ENCODE data around the gene STARD3. TPM values are rescaled to one million over a fixed set of nuclear protein-coding genes. Genes with fewer than 3 reads are reported as not detected.

STARD3 gene
- total RNA-seq, 1 donor from 2014 or later = 78.2 TPM

DNA sequence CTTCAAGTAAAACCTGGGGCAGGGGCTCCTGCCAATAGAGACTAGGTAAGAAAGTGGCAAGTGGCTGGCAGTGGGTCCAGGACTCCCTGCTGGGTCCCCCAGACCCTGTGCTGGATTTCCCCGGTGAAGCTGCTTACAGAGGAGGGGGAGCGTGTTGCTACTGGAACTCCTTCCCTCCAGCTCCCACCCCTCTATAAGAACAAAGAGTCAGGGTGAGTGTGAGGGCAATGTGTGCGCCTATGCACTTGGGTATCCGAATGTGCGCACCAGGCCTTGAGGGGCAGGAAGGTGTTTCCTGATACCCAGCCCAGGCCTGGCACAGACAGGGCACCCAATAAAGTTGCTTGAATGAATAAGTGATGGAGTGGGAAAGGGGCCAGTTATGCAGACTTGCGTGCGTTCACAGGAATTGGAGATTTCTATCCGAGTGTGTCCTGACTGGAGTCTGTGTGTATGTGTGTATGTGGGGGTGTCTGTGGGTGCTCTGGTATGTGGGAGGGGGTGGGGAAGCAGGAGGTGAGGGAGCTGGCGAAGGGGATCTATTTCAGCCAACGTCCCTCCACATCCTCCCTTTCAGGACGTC lies 40.9 kb upstream of the STARD3 start:
- H3K4me1 ChIP-seq = peaks cover 10% of the 10 kb centered on the region
- no peak overlapping the region for H3K27ac ChIP-seq
- H3K4me3 ChIP-seq = no peak overlapping the region
- no peaks in the 10 kb centered on the region for H3K9me3 ChIP-seq
- ATAC-seq (no peak), DNase-seq (no peak)
- intact Hi-C loops (cut with DNase I) = no loop called here
- no peaks in the 10 kb centered on the region for H3K36me3 ChIP-seq
- H3K27me3 ChIP-seq = peaks cover 85% of the 10 kb centered on the region
- TF ChIP-seq, protein P1, sequence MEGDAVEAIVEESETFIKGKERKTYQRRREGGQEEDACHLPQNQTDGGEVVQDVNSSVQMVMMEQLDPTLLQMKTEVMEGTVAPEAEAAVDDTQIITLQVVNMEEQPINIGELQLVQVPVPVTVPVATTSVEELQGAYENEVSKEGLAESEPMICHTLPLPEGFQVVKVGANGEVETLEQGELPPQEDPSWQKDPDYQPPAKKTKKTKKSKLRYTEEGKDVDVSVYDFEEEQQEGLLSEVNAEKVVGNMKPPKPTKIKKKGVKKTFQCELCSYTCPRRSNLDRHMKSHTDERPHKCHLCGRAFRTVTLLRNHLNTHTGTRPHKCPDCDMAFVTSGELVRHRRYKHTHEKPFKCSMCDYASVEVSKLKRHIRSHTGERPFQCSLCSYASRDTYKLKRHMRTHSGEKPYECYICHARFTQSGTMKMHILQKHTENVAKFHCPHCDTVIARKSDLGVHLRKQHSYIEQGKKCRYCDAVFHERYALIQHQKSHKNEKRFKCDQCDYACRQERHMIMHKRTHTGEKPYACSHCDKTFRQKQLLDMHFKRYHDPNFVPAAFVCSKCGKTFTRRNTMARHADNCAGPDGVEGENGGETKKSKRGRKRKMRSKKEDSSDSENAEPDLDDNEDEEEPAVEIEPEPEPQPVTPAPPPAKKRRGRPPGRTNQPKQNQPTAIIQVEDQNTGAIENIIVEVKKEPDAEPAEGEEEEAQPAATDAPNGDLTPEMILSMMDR (IDR thresholded peaks at IDR 0.05) = no peak

DNA sequence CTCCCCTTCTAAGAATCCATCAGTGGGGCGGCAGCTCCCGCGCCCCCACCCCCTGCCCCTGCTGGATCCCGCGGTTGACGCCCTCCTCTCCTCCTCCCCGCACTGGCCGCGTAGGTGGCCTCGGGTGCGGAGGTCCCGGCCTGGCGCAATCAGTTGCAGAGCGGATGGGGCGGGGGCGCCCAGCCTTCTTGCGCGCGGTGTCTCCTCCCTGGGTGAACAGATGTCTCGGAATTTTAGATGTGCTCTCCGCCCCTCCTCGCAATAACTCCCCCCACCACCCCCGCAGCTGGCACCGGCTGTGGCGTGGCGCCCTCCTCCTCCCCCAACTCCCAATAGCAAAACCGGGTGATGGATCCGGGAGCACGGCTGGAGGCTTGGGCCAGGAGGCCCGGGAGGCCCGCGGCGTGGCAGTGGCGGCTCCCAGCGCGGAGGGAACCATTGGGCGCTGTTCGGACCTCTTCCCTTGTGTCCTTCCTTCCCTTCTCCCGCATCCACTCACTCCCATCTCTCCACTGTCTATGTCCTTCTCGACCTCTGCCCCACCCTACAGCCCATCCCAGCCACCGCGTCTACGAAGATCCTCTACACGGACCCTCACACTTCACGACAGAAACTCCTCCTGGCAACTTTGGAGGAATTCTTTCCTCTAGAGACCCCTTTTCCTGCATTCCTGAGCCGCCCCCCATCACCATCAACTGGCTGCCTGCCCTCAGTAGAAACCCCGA lies 40.2 kb upstream of the STARD3 start:
- Histone ChIP-seq H3K4me3 (no peak overlapping the region), H3K27ac (no peak overlapping the region), H3K9me3 (no peaks in the 10 kb centered on the region), H3K4me1 (peaks cover 10% of the 10 kb centered on the region), H3K27me3 (peaks cover 92% of the 10 kb centered on the region), H3K36me3 (no peaks in the 10 kb centered on the region)
- ATAC-seq (no peak), DNase-seq (no peak)
- intact Hi-C loops (cut with DNase I) = no loop called here
- TF ChIP-seq, protein P1 (IDR thresholded peaks at IDR 0.05) = no peak

DNA sequence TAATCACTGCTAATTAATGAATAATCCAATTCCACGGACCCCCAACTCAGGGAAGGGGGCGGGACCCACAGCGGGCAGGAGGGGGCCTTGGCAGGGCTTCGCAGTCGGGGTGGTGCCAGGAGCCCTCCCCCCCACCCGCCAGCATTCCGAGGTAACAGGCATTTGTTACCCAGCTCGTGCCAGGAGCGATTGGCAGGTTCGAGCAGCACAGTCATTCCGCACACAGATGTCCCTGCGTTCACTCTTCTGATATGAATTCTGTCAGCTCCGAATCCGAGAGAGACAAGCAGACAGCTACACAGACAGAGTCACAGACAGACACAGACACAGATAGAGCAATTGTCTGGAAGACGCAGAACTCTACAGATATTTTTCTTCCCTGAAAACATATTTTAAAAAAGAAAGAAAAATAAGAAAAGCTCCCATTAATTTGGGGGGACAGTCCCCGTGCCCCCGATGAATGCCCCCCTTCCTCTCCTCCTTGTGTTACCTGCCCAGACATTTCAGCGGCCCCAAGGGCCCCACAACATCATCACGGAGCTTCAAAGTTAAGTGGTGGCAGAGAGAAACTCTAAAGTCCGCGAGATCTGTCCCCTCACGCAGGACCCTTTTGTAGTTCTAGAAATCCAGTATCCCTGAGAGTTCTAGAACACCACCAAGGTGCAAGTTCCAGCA lies 39.4 kb upstream of the STARD3 start:
- H3K9me3 ChIP-seq = no peaks in the 10 kb centered on the region
- TF ChIP-seq, protein P1 (IDR thresholded peaks at IDR 0.05) = no peak
- DNase-seq (no peak), ATAC-seq (no peak)
- H3K4me1 ChIP-seq = peaks cover 10% of the 10 kb centered on the region
- H3K36me3 ChIP-seq = no peaks in the 10 kb centered on the region
- H3K27ac ChIP-seq = no peak overlapping the region
- intact Hi-C loops (cut with DNase I) = no loop called here
- H3K4me3 ChIP-seq = no peak overlapping the region
- H3K27me3 ChIP-seq = peaks cover 100% of the 10 kb centered on the region

DNA sequence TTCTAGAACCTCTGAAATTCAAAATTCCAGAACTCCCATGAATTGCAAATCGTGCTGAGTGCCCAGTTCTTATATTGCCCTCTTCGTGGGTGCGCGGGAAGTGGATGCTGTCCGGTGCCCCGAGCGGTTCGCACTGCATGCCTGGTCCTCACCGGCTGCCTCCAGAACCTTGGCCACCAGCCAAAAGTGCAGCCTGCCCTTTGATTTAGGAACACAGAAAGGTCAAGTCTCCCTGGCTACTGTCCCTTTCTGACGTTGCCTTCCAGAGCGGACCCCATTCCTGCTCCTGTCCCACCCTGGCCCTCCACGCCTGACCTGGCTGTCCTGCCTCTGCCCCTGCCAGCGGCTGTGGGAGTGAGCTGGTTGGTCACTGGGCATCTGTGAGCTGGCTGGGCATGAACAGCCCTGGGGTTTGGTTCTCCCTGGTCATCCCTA lies 38.9 kb upstream of the STARD3 start:
- Histone ChIP-seq H3K9me3 (no peaks in the 10 kb centered on the region), H3K4me1 (peaks cover 10% of the 10 kb centered on the region), H3K27me3 (peaks cover 100% of the 10 kb centered on the region), H3K36me3 (no peaks in the 10 kb centered on the region), H3K27ac (no peak overlapping the region), H3K4me3 (no peak overlapping the region)
- intact Hi-C loops (cut with DNase I) = no loop called here
- no peak for DNase-seq
- TF ChIP-seq, protein P1 (IDR thresholded peaks at IDR 0.05) = no peak
- ATAC-seq = no peak

DNA sequence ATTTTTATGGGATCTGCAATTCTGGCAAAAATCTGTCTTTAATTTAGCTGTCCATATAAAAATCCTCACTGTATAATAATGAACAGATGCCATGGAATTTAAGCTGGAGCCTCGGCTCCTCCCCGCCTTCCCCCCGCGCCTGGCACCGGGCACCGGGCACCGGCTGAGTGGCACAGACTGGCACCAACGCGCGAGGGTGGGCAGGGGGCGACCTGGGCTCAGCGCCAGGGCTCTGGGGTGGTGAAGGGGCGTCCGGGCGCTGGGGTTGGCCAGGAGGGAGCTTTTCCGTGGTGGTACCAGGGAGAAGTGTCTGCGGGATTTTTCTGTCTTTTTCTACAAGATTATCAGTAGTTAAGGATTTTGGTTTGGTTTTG lies 38.3 kb upstream of the STARD3 start:
- Histone ChIP-seq H3K36me3 (no peaks in the 10 kb centered on the region), H3K27me3 (peaks cover 100% of the 10 kb centered on the region), H3K4me1 (peaks cover 10% of the 10 kb centered on the region), H3K9me3 (no peaks in the 10 kb centered on the region), H3K27ac (no peak overlapping the region), H3K4me3 (no peak overlapping the region)
- intact Hi-C loops (cut with DNase I) = no loop called here
- no peak for DNase-seq
- ATAC-seq = no peak
- TF ChIP-seq, protein P1 (IDR thresholded peaks at IDR 0.05) = no peak

Data from upper lobe of right lung (tissue), 1 donor.